ENCODE results near the gene FSTL5. TPM values are rescaled to one million over a fixed set of nuclear protein-coding genes. Genes with fewer than 3 reads are reported as not detected.

Gene FSTL5
- total RNA-seq, 2 experiments from 2014 or later, result not detected

DNA sequence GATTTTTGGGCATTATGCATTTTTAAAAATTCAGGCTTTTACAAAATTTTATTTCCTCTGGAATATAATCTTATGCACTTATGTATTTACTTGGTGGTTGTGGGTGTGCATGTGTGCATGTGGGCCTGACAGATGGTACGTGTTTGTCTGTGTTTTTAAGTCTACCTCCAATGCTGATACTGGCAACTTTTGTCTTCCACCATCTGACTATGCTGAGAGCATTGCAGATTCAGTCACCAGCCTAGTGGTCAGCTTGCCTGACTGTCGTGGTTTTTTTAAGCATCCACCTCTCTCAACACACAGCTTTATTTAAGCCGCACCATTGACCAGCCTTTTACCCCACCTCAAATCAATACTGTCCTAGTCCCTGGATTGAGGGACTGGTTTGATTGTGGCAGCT lies 37.1 kb downstream of the FSTL5 start:
- no peak overlapping the region for H3K27ac Mint-ChIP-seq
- H3K36me3 Mint-ChIP-seq (ENCODE audit: low read depth), result no peaks in the 10 kb centered on the region
- no peaks in the 10 kb centered on the region for H3K4me1 Mint-ChIP-seq (ENCODE audit: low read depth)
- ATAC-seq, result no peak
- ChIA-PET POLR2A (no interaction called here), CTCF (no interaction called here)
- H3K4me3 Mint-ChIP-seq, result no peak overlapping the region
- no peaks in the 10 kb centered on the region for H3K27me3 Mint-ChIP-seq
- no peak for DNase-seq
- H3K9me3 Mint-ChIP-seq, result no peaks in the 10 kb centered on the region
- TF ChIP-seq, protein P1, sequence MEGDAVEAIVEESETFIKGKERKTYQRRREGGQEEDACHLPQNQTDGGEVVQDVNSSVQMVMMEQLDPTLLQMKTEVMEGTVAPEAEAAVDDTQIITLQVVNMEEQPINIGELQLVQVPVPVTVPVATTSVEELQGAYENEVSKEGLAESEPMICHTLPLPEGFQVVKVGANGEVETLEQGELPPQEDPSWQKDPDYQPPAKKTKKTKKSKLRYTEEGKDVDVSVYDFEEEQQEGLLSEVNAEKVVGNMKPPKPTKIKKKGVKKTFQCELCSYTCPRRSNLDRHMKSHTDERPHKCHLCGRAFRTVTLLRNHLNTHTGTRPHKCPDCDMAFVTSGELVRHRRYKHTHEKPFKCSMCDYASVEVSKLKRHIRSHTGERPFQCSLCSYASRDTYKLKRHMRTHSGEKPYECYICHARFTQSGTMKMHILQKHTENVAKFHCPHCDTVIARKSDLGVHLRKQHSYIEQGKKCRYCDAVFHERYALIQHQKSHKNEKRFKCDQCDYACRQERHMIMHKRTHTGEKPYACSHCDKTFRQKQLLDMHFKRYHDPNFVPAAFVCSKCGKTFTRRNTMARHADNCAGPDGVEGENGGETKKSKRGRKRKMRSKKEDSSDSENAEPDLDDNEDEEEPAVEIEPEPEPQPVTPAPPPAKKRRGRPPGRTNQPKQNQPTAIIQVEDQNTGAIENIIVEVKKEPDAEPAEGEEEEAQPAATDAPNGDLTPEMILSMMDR (IDR thresholded peaks at IDR 0.05), result no peak
- intact Hi-C loops (cut with micrococcal nuclease), result no loop called here

DNA sequence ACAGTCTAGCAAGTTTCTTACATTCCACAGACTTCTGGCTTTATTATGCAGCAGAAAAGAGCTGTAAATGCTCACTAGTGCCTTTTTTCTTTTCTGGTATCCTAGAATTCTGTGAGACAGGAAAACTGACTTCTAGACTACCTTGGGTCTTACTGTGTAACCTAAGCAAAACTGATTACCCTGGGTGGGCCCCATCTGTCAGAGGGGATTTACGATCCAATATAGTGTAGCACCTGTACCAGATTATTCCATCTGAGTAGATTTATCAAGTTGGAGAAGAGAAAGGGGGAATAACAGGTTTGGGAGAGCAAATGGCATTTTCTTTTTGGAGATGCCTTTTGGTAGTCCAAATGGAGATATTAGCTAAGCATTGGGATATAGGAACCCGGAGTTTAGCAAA lies 46.7 kb downstream of the FSTL5 start:
- Mint-ChIP-seq H3K36me3 (ENCODE audit: low read depth) (no peaks in the 10 kb centered on the region), H3K27me3 (no peaks in the 10 kb centered on the region), H3K27ac (no peak overlapping the region), H3K4me3 (no peak overlapping the region), H3K9me3 (peaks cover 1% of the 10 kb centered on the region), H3K4me1 (ENCODE audit: low read depth) (no peaks in the 10 kb centered on the region)
- no peak for ATAC-seq
- intact Hi-C loops (cut with micrococcal nuclease), result no loop called here
- CTCF ChIA-PET, result no interaction called here
- DNase-seq, result no peak
- TF ChIP-seq, protein P1 (IDR thresholded peaks at IDR 0.05), result no peak
- POLR2A ChIA-PET, result no interaction called here

DNA sequence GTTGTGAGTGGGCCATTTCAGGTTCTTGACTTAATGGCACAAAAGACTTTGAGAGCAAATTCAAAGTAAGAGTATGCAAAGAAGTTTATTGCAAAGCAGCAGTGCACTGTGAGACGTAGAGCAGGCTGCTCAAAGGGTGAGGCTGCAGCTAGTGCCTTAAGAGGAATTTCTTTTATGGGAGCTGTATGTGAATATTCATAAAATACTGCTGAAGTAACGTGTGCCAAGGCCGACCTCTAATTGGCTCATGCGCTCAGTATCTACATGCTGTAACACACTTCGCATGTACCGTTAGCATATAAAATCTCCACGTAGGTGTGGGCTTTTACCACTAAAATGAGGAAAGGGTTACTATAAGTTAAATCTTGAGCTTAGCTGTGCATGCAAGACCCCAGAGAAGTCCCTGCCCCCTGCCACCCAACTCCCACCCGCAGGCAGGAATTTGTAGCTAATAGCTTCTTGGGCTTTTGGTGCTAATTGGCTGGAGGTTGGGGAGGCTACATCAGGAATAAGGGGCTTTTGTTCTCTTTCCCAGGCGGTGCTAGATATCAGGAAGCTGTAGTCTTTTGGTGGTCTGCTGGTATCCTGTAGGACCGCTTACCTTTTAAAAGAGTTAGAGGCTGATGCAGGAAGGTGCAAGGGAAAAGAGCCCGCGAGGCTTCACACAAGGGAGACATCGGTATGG lies 47.6 kb downstream of the FSTL5 start:
- H3K4me3 Mint-ChIP-seq, result no peak overlapping the region
- ATAC-seq (no peak), DNase-seq (no peak)
- no peaks in the 10 kb centered on the region for H3K27me3 Mint-ChIP-seq
- no peak overlapping the region for H3K27ac Mint-ChIP-seq
- peaks cover 1% of the 10 kb centered on the region for H3K9me3 Mint-ChIP-seq
- intact Hi-C loops (cut with micrococcal nuclease), result no loop called here
- TF ChIP-seq, protein P1 (IDR thresholded peaks at IDR 0.05), result no peak
- CTCF ChIA-PET, result no interaction called here
- H3K36me3 Mint-ChIP-seq (ENCODE audit: low read depth), result no peaks in the 10 kb centered on the region
- H3K4me1 Mint-ChIP-seq (ENCODE audit: low read depth), result no peaks in the 10 kb centered on the region
- POLR2A ChIA-PET, result no interaction called here

DNA sequence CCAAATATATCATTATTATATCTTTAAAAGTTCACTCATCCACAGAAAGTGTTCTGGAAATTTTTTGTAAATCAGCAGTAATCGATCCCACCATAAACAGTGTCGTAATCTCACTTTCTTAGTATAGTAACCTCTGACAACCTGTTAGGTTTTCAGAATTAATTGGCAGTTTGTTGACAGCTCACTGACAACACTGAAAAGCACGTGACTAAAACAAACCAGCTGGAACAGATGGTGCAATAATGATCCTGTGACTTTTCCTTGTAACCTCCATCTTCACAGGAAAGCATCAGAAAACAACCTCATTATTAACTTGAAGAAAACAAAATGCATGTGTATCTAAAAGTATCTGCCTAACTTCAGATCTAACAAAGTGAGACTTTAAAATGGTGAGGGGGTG lies 48.5 kb downstream of the FSTL5 start:
- intact Hi-C loops (cut with micrococcal nuclease), result no loop called here
- no peaks in the 10 kb centered on the region for H3K36me3 Mint-ChIP-seq (ENCODE audit: low read depth)
- no peaks in the 10 kb centered on the region for H3K4me1 Mint-ChIP-seq (ENCODE audit: low read depth)
- DNase-seq, result no peak
- peaks cover 1% of the 10 kb centered on the region for H3K9me3 Mint-ChIP-seq
- ChIA-PET CTCF (no interaction called here), POLR2A (no interaction called here)
- H3K4me3 Mint-ChIP-seq, result no peak overlapping the region
- H3K27ac Mint-ChIP-seq, result no peak overlapping the region
- ATAC-seq, result no peak
- TF ChIP-seq, protein P1 (IDR thresholded peaks at IDR 0.05), result no peak
- H3K27me3 Mint-ChIP-seq, result no peaks in the 10 kb centered on the region

DNA sequence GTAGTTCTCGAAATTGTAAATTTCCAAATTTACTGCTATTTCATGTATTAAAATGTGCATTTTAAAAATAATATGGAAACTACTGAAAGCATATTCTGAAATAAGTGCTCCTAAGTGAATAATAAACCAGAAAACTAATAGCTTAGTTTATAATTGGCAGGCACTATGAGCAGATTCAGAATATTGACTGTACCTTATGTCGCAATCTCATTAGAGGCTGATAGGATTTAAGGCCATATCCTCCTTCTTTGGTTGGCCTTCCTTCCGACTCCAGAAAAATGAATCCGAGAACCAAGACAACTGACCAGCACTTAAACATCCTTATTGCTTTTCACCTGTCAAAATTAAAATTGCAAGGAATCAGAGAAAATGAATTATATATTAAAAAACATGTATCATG lies 52.7 kb downstream of the FSTL5 start:
- CTCF ChIA-PET, result no interaction called here
- H3K9me3 Mint-ChIP-seq, result no peaks in the 10 kb centered on the region
- H3K36me3 Mint-ChIP-seq (ENCODE audit: low read depth), result no peaks in the 10 kb centered on the region
- intact Hi-C loops (cut with micrococcal nuclease), result no loop called here
- no peaks in the 10 kb centered on the region for H3K27me3 Mint-ChIP-seq
- no peak for ATAC-seq
- no peak overlapping the region for H3K4me3 Mint-ChIP-seq
- H3K4me1 Mint-ChIP-seq (ENCODE audit: low read depth), result no peaks in the 10 kb centered on the region
- TF ChIP-seq, protein P1 (IDR thresholded peaks at IDR 0.05), result no peak
- no peak for DNase-seq
- POLR2A ChIA-PET, result no interaction called here
- no peak overlapping the region for H3K27ac Mint-ChIP-seq

Data from activated CD8-positive, alpha-beta T cell treated with anti-CD3 and anti-CD28 coated beads for 36 hours (primary cell).